Common myeloid progenitor, CD34-positive (primary cell): ENCODE data around the gene TCF23.

ENCODE experiments used
- CTCF ChIA-PET: fragments of 350-600 bp; sonication (Branson Sonifier 250); formaldehyde crosslinking; loops from one replicate; lab custom pipeline; 2021; ENCODE audit warnings: antibody characterized with exemption; lab: Charles Lee
- POLR2A ChIA-PET: fragments of 350-600 bp; sonication (Branson Sonifier 250); formaldehyde crosslinking; loops from one replicate; lab custom pipeline; 2021; ENCODE audit warnings: antibody characterized with exemption; lab: Charles Lee
- DNase-seq, 3 donors: peaks; one replicate each; pipeline versions ENCODE4 v3.0.0 to v3.0.0-alpha.2; 2013
- H3K27ac ChIP-seq, 2 experiments: 1 replicate in 1 of 2; 2 replicates in 1 of 2; pipeline ENCODE4 v1.7.0; 2013; ENCODE audit warnings: inconsistent platforms in 2 of 2, low read length in 2 of 2, mild to moderate bottlenecking in 2 of 2, low read depth in 1 of 2, moderate library complexity in 1 of 2; ENCODE audit not compliant: severe bottlenecking in 2 of 2, insufficient read depth in 1 of 2, poor library complexity in 1 of 2
- H3K27me3 ChIP-seq, 5 experiments: replicated peaks in 2 of 5; 1 replicate in 3 of 5; 2 replicates in 2 of 5; pipeline versions ENCODE4 v1.6.1 to v1.7.0; 2013; ENCODE audit warnings: low read length in 4 of 5, mild to moderate bottlenecking in 2 of 5, moderate library complexity in 2 of 5, inconsistent platforms in 1 of 5; ENCODE audit not compliant: insufficient read depth in 5 of 5, control insufficient read depth in 4 of 5
- H3K36me3 ChIP-seq, 4 experiments: 1 replicate in 2 of 4; 2 replicates in 2 of 4; pipeline versions ENCODE4 v1.6.1 to v1.7.0; 2013; ENCODE audit warnings: low read length in 3 of 4, control low read depth in 1 of 4, mild to moderate bottlenecking in 1 of 4; ENCODE audit not compliant: control insufficient read depth in 4 of 4, insufficient read depth in 4 of 4
- H3K4me1 ChIP-seq, 4 experiments: 1 replicate in 3 of 4; 2 replicates in 1 of 4; pipeline versions ENCODE4 v1.6.1 to v1.7.1; 2013; ENCODE audit warnings: low read length in 3 of 4, mild to moderate bottlenecking in 3 of 4, control low read depth in 1 of 4, inconsistent platforms in 1 of 4, moderate library complexity in 1 of 4; ENCODE audit not compliant: control insufficient read depth in 4 of 4, insufficient read depth in 4 of 4; ENCODE audit errors: control extremely low read depth in 1 of 4
- H3K4me3 ChIP-seq, 7 experiments: 1 replicate in 4 of 7; 2 replicates in 3 of 7; pipeline versions ENCODE4 v1.5.1 to v1.7.0; 2013; ENCODE audit warnings: mild to moderate bottlenecking in 7 of 7, low read length in 6 of 7, moderate library complexity in 6 of 7, inconsistent platforms in 2 of 7, low read depth in 2 of 7, control low read depth in 1 of 7; ENCODE audit not compliant: insufficient read depth in 4 of 7, control insufficient read depth in 1 of 7; ENCODE audit errors: extremely low read depth in 1 of 7
- H3K9me3 ChIP-seq, 5 experiments: 1 replicate in 4 of 5; 2 replicates in 1 of 5; pipeline versions ENCODE4 v1.6.1 to v1.7.1; 2013; ENCODE audit warnings: low read length in 4 of 5, mild to moderate bottlenecking in 2 of 5, inconsistent platforms in 1 of 5, low read depth in 1 of 5, moderate library complexity in 1 of 5; ENCODE audit not compliant: control insufficient read depth in 4 of 5, insufficient read depth in 2 of 5; ENCODE audit errors: control extremely low read depth in 1 of 5
- WGBS: methylation state at CpG from one replicate; pipeline ENCODE4 v1.1.5; 2013; ENCODE audit not compliant: insufficient coverage; 5-methylcytosine and 5-hydroxymethylcytosine counted together

TCF23 gene

GRCh38 chr2:27152102-27152795 is 3.4 kb downstream of the TCF23 start:
- POLR2A ChIA-PET, result no interaction called here
- 100% methylated on average over 7 of the region's 8 CpGs for WGBS
- CTCF ChIA-PET, result interaction anchor here (0.6 to 2.3 kb wide), 5 partner anchors 7 to 25 kb away, joined by 3 to 7 read pairs (median 4); no protein-coding TSS in a partner anchor
- H3K9me3 ChIP-seq, result no peaks in the 10 kb centered on the region
- H3K4me1 ChIP-seq, result no peaks in the 10 kb centered on the region
- no peaks in the 10 kb centered on the region for H3K36me3 ChIP-seq
- no peak for DNase-seq
- H3K4me3 ChIP-seq, result no peak overlapping the region
- H3K27ac ChIP-seq, result no peak overlapping the region
- H3K27me3 ChIP-seq, result peaks cover 0 to 2% (median 0%) of the 10 kb centered on the region in 5 experiments

GRCh38 chr2:27152796-27153464 is 4.1 kb downstream of the TCF23 start:
- Histone ChIP-seq H3K9me3 (no peaks in the 10 kb centered on the region), H3K4me3 (no peak overlapping the region), H3K4me1 (no peaks in the 10 kb centered on the region), H3K27me3 (peaks cover 0 to 2% (median 0%) of the 10 kb centered on the region in 5 experiments), H3K36me3 (no peaks in the 10 kb centered on the region), H3K27ac (no peak overlapping the region)
- ChIA-PET POLR2A (no interaction called here), CTCF (interaction anchor here (0.7 to 2.3 kb wide), 3 partner anchors 9 to 13 kb away, joined by 3 to 7 read pairs (median 4); no protein-coding TSS in a partner anchor)
- DNase-seq, result no peak
- 91% methylated on average over 2 of the region's 2 CpGs for WGBS

- H3K4me3 ChIP-seq, result no peak overlapping the region
- ChIA-PET CTCF (interaction anchor here (1.7 kb wide), 1 partner anchor 9 kb away, joined by 4 read pairs; no protein-coding TSS in a partner anchor), POLR2A (interaction anchor here (1.0 kb wide), 1 partner anchor 8 kb away, joined by 3 read pairs; no protein-coding TSS in a partner anchor)
- H3K9me3 ChIP-seq, result no peaks in the 10 kb centered on the region
- H3K27ac ChIP-seq, result no peak overlapping the region
- peaks cover 0 to 2% (median 0%) of the 10 kb centered on the region in 5 experiments for H3K27me3 ChIP-seq
- H3K4me1 ChIP-seq, result no peaks in the 10 kb centered on the region
- H3K36me3 ChIP-seq, result no peaks in the 10 kb centered on the region
- no peak for DNase-seq
- WGBS, result 97% methylated on average over 5 of the region's 6 CpGs
These were observed 5.7 kb downstream of the TCF23 start for GRCh38 chr2:27154488-27154887.

GRCh38 chr2:27155069-27155520 is 6.3 kb downstream of the TCF23 start:
- CTCF ChIA-PET, result interaction anchor here (1.7 kb wide), 1 partner anchor 10 kb away, joined by 4 read pairs; no protein-coding TSS in a partner anchor
- POLR2A ChIA-PET, result interaction anchor here (0.6 to 1.0 kb wide), 2 partner anchors 9 to 39 kb away, joined by 3 read pairs; no protein-coding TSS in a partner anchor
- H3K27ac ChIP-seq, result no peak overlapping the region
- H3K27me3 ChIP-seq, result peaks cover 0 to 2% (median 0%) of the 10 kb centered on the region in 5 experiments
- H3K9me3 ChIP-seq, result no peaks in the 10 kb centered on the region
- H3K4me1 ChIP-seq, result no peaks in the 10 kb centered on the region
- DNase-seq, result no peak
- H3K36me3 ChIP-seq, result no peaks in the 10 kb centered on the region
- WGBS, result 90% methylated on average over 8 of the region's 9 CpGs
- H3K4me3 ChIP-seq, result no peak overlapping the region

- Histone ChIP-seq H3K4me1 (no peaks in the 10 kb centered on the region), H3K27me3 (no peaks in the 10 kb centered on the region), H3K4me3 (no peak overlapping the region), H3K9me3 (no peaks in the 10 kb centered on the region), H3K27ac (no peak overlapping the region), H3K36me3 (no peaks in the 10 kb centered on the region)
- no peak for DNase-seq
- 92% methylated on average over 5 of the region's 6 CpGs for WGBS
- ChIA-PET CTCF (interaction anchor here (1.0 to 2.6 kb wide), 4 partner anchors 7 to 43 kb away, joined by 3 to 11 read pairs (median 6); no protein-coding TSS in a partner anchor), POLR2A (no interaction called here)
These were observed 9.7 kb downstream of the TCF23 start for GRCh38 chr2:27158468-27158867.

- CTCF ChIA-PET, result interaction anchor here (1.3 to 2.6 kb wide), 4 partner anchors 8 to 20 kb away, joined by 3 to 11 read pairs (median 5); no protein-coding TSS in a partner anchor
- Histone ChIP-seq H3K27me3 (no peaks in the 10 kb centered on the region), H3K4me1 (no peaks in the 10 kb centered on the region), H3K36me3 (no peaks in the 10 kb centered on the region), H3K9me3 (no peaks in the 10 kb centered on the region), H3K4me3 (no peak overlapping the region), H3K27ac (no peak overlapping the region)
- POLR2A ChIA-PET, result no interaction called here
- no peak for DNase-seq
- 93% methylated on average over 5 of the region's 6 CpGs for WGBS
These were observed 10.5 kb downstream of the TCF23 start for GRCh38 chr2:27159271-27159670.
